Activated naive CD8-positive, alpha-beta T cell treated with anti-CD3 and anti-CD28 coated beads, Interleukin-2, amount 10 ng/mL, durations not matched to agents 7 days and 5 days (primary cell): Measurements from ENCODE around the gene SENP6. TPM values are rescaled to one million over a fixed set of nuclear protein-coding genes. Genes with fewer than 3 reads are reported as not detected.

Experiments
- ATAC-seq: fragments of 150-1000 bp; cut with Tn5 transposase; one replicate; pipeline ENCODE4 v1.10.0; 2021; ENCODE audit warnings: low read depth, moderate library complexity
- POLR2A ChIA-PET: fragments of 350-600 bp; sonication (Branson Sonifier 250); formaldehyde crosslinking; loops from one replicate; lab custom pipeline; 2021; ENCODE audit warnings: antibody characterized with exemption; lab: Charles Lee
- DNase-seq: peaks from one replicate; pipeline ENCODE4 v3.0.0; 2021
- H3K27ac Mint-ChIP-seq: one replicate; pipeline ENCODE4 v1.8.0; 2022; ENCODE audit warnings: mild to moderate bottlenecking, mixed read lengths
- H3K27me3 Mint-ChIP-seq: one replicate; pipeline ENCODE4 v1.8.0; 2022; ENCODE audit warnings: mild to moderate bottlenecking, moderate library complexity, mixed read lengths
- H3K36me3 Mint-ChIP-seq: one replicate; pipeline ENCODE4 v1.8.0; 2021; ENCODE audit warnings: mild to moderate bottlenecking, mixed read lengths
- H3K4me1 Mint-ChIP-seq: one replicate; pipeline ENCODE4 v1.8.0; 2021; ENCODE audit warnings: mixed read lengths
- H3K4me3 Mint-ChIP-seq: one replicate; pipeline ENCODE4 v1.8.0; 2022; ENCODE audit warnings: mild to moderate bottlenecking, moderate library complexity, mixed read lengths
- H3K9me3 Mint-ChIP-seq: one replicate; pipeline ENCODE4 v1.8.0; 2021; ENCODE audit warnings: mixed read lengths
- total RNA-seq, 2 experiments: library from RNA; stranded (reverse); gene quantifications; one replicate each; pipeline ENCODE4 v1.2.3, GENCODE V29; 2021

Gene SENP6
- total RNA-seq, 2 experiments from 2014 or later, result 83.7 to 97.0 TPM

DNA sequence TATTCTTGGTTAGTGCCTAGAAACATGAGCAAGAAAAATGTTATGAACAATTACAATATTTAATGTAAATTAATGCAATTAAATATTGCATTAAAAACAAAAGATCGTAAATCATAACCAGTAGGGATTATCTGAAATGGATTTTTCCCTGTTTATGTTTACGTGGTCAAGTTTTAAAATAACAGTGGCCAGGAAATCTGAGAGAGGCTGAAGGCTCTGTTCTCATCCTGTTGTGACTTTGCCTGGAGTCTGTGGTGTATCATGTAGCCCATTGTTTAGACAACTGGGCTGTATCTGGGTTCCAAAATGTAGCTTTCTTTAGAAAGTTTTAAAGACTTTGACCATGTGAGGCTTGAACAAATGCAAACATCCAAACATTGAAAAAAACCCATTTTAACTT lies 149.8 kb downstream of the SENP6 start:
- DNase-seq (no peak), ATAC-seq (no peak)
- Mint-ChIP-seq H3K4me3 (no peak overlapping the region), H3K9me3 (no peaks in the 10 kb centered on the region), H3K4me1 (peaks cover 14% of the 10 kb centered on the region), H3K27me3 (peaks cover 51% of the 10 kb centered on the region), H3K27ac (no peak overlapping the region), H3K36me3 (no peaks in the 10 kb centered on the region)
- POLR2A ChIA-PET, result no interaction called here

GRCh38 chr6:75752365-75752764 lies 150.7 kb downstream of the SENP6 start:
- Mint-ChIP-seq H3K36me3 (no peaks in the 10 kb centered on the region), H3K27me3 (peaks cover 45% of the 10 kb centered on the region), H3K4me3 (no peak overlapping the region), H3K9me3 (no peaks in the 10 kb centered on the region), H3K4me1 (peaks cover 13% of the 10 kb centered on the region), H3K27ac (no peak overlapping the region)
- no peak for ATAC-seq
- DNase-seq, result no peak
- POLR2A ChIA-PET, result no interaction called here

DNA sequence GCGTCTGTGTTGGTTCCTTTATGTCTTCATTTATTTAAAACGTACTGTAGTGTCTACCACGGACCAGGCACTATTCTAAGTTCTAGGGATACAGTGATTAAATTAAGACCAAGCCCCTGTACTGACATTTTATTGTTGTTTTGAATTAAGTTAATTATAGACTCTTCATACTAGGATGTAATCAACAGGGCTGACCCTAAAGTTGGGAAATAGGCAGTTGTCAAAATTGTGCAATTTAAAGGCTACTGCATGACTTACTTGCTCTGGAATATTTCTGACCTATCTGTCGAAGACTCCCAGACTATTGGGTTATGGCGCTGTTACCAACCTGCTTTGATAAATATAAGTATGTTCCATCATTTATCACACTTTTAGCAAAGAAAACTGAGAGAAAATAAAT lies 154.0 kb downstream of the SENP6 start:
- Mint-ChIP-seq H3K4me3 (no peak overlapping the region), H3K36me3 (no peaks in the 10 kb centered on the region), H3K27ac (no peak overlapping the region), H3K4me1 (peaks cover 2% of the 10 kb centered on the region), H3K9me3 (no peaks in the 10 kb centered on the region), H3K27me3 (peaks cover 35% of the 10 kb centered on the region)
- DNase-seq, result no peak
- no peak for ATAC-seq
- POLR2A ChIA-PET, result no interaction called here

DNA sequence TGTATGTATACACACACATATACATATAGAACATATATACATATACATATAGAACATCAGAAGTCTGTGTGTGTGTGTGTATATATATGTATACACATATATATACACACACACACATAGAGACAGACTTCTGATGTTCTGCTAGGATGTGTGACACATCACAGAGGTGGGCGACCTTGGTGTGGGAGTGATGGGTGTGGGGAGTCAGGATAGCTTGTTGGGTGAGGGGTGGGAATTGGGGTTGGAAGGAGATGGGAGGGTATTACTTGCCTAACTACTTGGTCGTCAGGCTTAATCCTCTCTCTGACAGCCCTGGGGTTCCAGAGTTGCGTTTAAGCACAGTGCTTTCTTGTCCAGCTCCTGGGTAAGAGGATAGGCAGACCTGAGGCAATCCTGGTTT lies 155.6 kb downstream of the SENP6 start:
- no peak overlapping the region for H3K27ac Mint-ChIP-seq
- no peak for DNase-seq
- POLR2A ChIA-PET, result no interaction called here

DNA sequence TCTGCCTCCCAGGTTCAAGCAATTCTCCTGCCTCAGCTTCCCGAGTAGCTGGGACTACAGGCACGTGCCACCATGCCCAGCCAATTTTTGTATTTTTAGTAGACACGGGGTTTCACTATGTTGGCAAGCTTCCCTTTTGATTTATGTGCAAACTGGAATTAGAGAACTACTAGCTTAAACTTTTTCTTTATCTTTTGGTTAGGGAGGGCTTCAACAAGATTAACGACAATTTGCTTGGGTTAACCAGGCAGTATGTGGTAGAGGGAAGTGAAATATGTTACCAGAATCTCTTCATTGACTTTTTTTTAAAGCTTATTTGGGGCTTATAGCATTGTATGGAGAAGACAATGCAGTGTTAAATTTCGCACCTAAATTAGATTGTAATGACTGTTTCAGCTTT lies 156.4 kb downstream of the SENP6 start:
- POLR2A ChIA-PET, result no interaction called here
- no peaks in the 10 kb centered on the region for H3K9me3 Mint-ChIP-seq
- peaks cover 2% of the 10 kb centered on the region for H3K4me1 Mint-ChIP-seq
- H3K27ac Mint-ChIP-seq, result no peak overlapping the region
- H3K4me3 Mint-ChIP-seq, result no peak overlapping the region
- H3K36me3 Mint-ChIP-seq, result no peaks in the 10 kb centered on the region
- no peak for DNase-seq
- no peak for ATAC-seq
- H3K27me3 Mint-ChIP-seq, result peaks cover 30% of the 10 kb centered on the region

More for the DNA sequence above, 155.6 kb downstream of the SENP6 start:
- no peaks in the 10 kb centered on the region for H3K9me3 Mint-ChIP-seq
- no peak overlapping the region for H3K4me3 Mint-ChIP-seq
- H3K4me1 Mint-ChIP-seq, result peaks cover 2% of the 10 kb centered on the region
- no peaks in the 10 kb centered on the region for H3K36me3 Mint-ChIP-seq
- H3K27me3 Mint-ChIP-seq, result peaks cover 34% of the 10 kb centered on the region
- no peak for ATAC-seq

DNA sequence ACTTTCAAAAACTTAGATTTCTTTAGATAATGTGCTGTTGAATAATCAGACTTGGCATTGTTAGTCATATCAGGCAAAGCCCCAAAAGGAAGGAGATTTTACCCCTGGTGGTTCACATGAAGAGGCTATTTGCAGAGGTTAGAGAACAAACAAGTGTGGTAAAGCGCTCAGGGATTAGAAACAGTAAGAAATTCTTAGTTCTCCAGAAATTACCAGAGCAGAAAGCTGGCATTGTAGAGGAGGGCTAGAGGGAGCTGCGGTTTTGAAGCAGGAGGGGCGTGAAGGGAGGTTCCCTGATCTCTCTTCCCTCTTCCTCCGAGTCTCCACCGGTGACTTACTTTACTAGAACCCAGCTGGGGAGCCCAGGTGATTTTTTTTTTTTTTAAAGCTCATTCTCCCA lies 157.5 kb downstream of the SENP6 start:
- H3K36me3 Mint-ChIP-seq, result no peaks in the 10 kb centered on the region
- no peak overlapping the region for H3K4me3 Mint-ChIP-seq
- H3K9me3 Mint-ChIP-seq, result no peaks in the 10 kb centered on the region
- H3K27ac Mint-ChIP-seq, result no peak overlapping the region
- peaks cover 2% of the 10 kb centered on the region for H3K4me1 Mint-ChIP-seq
- ATAC-seq (no peak), DNase-seq (no peak)
- H3K27me3 Mint-ChIP-seq, result peaks cover 30% of the 10 kb centered on the region
- POLR2A ChIA-PET, result no interaction called here

- POLR2A ChIA-PET, result no interaction called here
- ATAC-seq, result no peak
- Mint-ChIP-seq H3K27ac (no peak overlapping the region), H3K27me3 (peaks cover 30% of the 10 kb centered on the region), H3K4me3 (no peak overlapping the region), H3K4me1 (peaks cover 2% of the 10 kb centered on the region), H3K9me3 (no peaks in the 10 kb centered on the region), H3K36me3 (no peaks in the 10 kb centered on the region)
- DNase-seq, result no peak
Observed at GRCh38 chr6:75760320-75760719, 158.6 kb downstream of the SENP6 start.

GRCh38 chr6:75761489-75761888 lies 159.8 kb downstream of the SENP6 start:
- DNase-seq (no peak), ATAC-seq (no peak)
- Mint-ChIP-seq H3K27me3 (peaks cover 27% of the 10 kb centered on the region), H3K4me3 (no peak overlapping the region), H3K4me1 (peaks cover 2% of the 10 kb centered on the region), H3K27ac (no peak overlapping the region), H3K36me3 (no peaks in the 10 kb centered on the region), H3K9me3 (no peaks in the 10 kb centered on the region)
- POLR2A ChIA-PET, result no interaction called here

GRCh38 chr6:75762063-75762462 lies 160.4 kb downstream of the SENP6 start:
- POLR2A ChIA-PET, result no interaction called here
- H3K9me3 Mint-ChIP-seq, result no peaks in the 10 kb centered on the region
- no peak overlapping the region for H3K4me3 Mint-ChIP-seq

DNA sequence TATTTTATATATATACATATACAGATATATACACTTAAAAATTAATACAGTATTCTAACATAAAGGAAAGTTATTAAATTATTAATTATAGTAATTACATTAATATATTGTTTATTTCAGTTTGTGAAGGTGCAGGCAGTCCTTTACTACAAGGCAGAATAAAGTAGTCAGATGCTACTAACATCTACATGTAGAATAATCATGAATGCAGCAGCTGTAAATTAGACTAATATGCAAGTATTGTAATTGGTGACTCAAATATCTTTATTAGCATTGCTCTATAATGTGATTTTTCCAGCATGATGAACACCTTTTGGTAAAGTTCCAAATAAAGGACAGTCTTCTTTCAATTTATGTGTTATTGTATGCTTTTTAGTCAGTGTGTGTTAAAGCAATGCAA lies 164.7 kb downstream of the SENP6 start:
- Mint-ChIP-seq H3K9me3 (no peaks in the 10 kb centered on the region), H3K4me3 (no peak overlapping the region)

More at GRCh38 chr6:75762063-75762462, 160.4 kb downstream of the SENP6 start:
- H3K4me1 Mint-ChIP-seq, result peaks cover 2% of the 10 kb centered on the region
- no peak for DNase-seq
- H3K27me3 Mint-ChIP-seq, result peaks cover 27% of the 10 kb centered on the region
- H3K36me3 Mint-ChIP-seq, result no peaks in the 10 kb centered on the region
- no peak for ATAC-seq
- no peak overlapping the region for H3K27ac Mint-ChIP-seq

More for the DNA sequence above, 164.7 kb downstream of the SENP6 start:
- Mint-ChIP-seq H3K27me3 (peaks cover 8% of the 10 kb centered on the region), H3K27ac (no peak overlapping the region), H3K4me1 (no peaks in the 10 kb centered on the region), H3K36me3 (no peaks in the 10 kb centered on the region)
- ATAC-seq, result no peak
- no peak for DNase-seq
- POLR2A ChIA-PET, result no interaction called here

Other genes starting within 250 kb of the SENP6 start
- gene FILIP1, start 108.1 kb upstream of the SENP6 start, total RNA-seq, result not detected
- 1 to 10 TPM; 2.5 to 3.3 TPM for gene MYO6, start 147.4 kb downstream of the SENP6 start, total RNA-seq